22Rv1 (cell line): ENCODE results near the gene SLC16A14.
A peak's percentile ranks its signal among the peaks of the same experiment; 100 is the strongest.

Experiments
- H3K27ac ChIP-seq: fragments of 450-650 bp; 2 replicates; pipeline ENCODE4 v1.5.1; 2017
- ZFX ChIP-seq: fragments of 450-650 bp; IDR thresholded peaks from 2 replicates; pipeline ENCODE4 v1.6.1; 2017; ENCODE audit warnings: antibody characterized with exemption, borderline replicate concordance
- TF ChIP-seq, protein P1 (sequence below): fragments of 450-650 bp; IDR thresholded peaks from 2 replicates; pipeline ENCODE4 v1.5.1; 2017; ENCODE audit warnings: mild to moderate bottlenecking

SLC16A14 gene

GRCh38 chr2:230077851-230078547, 9.3 kb upstream of the SLC16A14 start:
- no peak overlapping the region for H3K27ac ChIP-seq
- no peak for TF ChIP-seq ZFX
- TF ChIP-seq, protein P1, sequence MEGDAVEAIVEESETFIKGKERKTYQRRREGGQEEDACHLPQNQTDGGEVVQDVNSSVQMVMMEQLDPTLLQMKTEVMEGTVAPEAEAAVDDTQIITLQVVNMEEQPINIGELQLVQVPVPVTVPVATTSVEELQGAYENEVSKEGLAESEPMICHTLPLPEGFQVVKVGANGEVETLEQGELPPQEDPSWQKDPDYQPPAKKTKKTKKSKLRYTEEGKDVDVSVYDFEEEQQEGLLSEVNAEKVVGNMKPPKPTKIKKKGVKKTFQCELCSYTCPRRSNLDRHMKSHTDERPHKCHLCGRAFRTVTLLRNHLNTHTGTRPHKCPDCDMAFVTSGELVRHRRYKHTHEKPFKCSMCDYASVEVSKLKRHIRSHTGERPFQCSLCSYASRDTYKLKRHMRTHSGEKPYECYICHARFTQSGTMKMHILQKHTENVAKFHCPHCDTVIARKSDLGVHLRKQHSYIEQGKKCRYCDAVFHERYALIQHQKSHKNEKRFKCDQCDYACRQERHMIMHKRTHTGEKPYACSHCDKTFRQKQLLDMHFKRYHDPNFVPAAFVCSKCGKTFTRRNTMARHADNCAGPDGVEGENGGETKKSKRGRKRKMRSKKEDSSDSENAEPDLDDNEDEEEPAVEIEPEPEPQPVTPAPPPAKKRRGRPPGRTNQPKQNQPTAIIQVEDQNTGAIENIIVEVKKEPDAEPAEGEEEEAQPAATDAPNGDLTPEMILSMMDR, result no peak

- H3K27ac ChIP-seq, result no peak overlapping the region
- TF ChIP-seq ZFX, result no peak
Measured at GRCh38 chr2:230076819-230077218, 8.1 kb upstream of the SLC16A14 start.

- TF ChIP-seq, protein P1, result no peak
- TF ChIP-seq ZFX, result no peak
- no peak overlapping the region for H3K27ac ChIP-seq
Measured at GRCh38 chr2:230075988-230076631, 7.4 kb upstream of the SLC16A14 start.

- no peak overlapping the region for H3K27ac ChIP-seq
- TF ChIP-seq, protein P1, result no peak
Measured at GRCh38 chr2:230071421-230071820, 2.7 kb upstream of the SLC16A14 start.

GRCh38 chr2:230069402-230069801, 678 bp upstream of the SLC16A14 start:
- TF ChIP-seq ZFX, result no peak
- TF ChIP-seq, protein P1, result no peak
- H3K27ac ChIP-seq, result no peak overlapping the region; the same call in 1 of the 2 replicates

GRCh38 chr2:230068016-230068650, 591 bp downstream of the SLC16A14 start:
- peak overlapping the region; percentile 79 for H3K27ac ChIP-seq
- no peak for TF ChIP-seq ZFX
- TF ChIP-seq, protein P1, result no peak

GRCh38 chr2:230060672-230061293, 7.9 kb downstream of the SLC16A14 start:
- H3K27ac ChIP-seq, result no peak overlapping the region
- TF ChIP-seq ZFX, result no peak
- TF ChIP-seq, protein P1, result no peak
